ENCODE data around the gene SH3PXD2A. TPM values are rescaled to one million over a fixed set of nuclear protein-coding genes. Genes with fewer than 3 reads are reported as not detected.

SH3PXD2A gene
- total RNA-seq, 2 donors from 2014 or later, result 62.6 to 93.6 TPM

- intact Hi-C loops (cut with DNase I), result no loop called here
- DNase-seq (ENCODE audit: low spot score), result no peak
Measured at GRCh38 chr10:103726637-103727036, 128.7 kb downstream of the SH3PXD2A start.

GRCh38 chr10:103725242-103725641 lies 130.1 kb downstream of the SH3PXD2A start:
- no peak for DNase-seq (ENCODE audit: low spot score)
- intact Hi-C loops (cut with DNase I), result no loop called here

GRCh38 chr10:103724771-103725170 lies 130.6 kb downstream of the SH3PXD2A start:
- intact Hi-C loops (cut with DNase I), result no loop called here
- no peak for DNase-seq (ENCODE audit: low spot score)

GRCh38 chr10:103724074-103724473 lies 131.3 kb downstream of the SH3PXD2A start:
- no peak for DNase-seq (ENCODE audit: low spot score)
- intact Hi-C loops (cut with DNase I), result no loop called here

- intact Hi-C loops (cut with DNase I), result no loop called here
- DNase-seq (ENCODE audit: low spot score), result no peak
Measured at GRCh38 chr10:103723557-103723956, 131.8 kb downstream of the SH3PXD2A start.

GRCh38 chr10:103722632-103723031 lies 132.7 kb downstream of the SH3PXD2A start:
- intact Hi-C loops (cut with DNase I), result no loop called here
- no peak for DNase-seq (ENCODE audit: low spot score)

- no peak for DNase-seq (ENCODE audit: low spot score)
- intact Hi-C loops (cut with DNase I), result no loop called here
Measured at GRCh38 chr10:103720964-103721335, 134.4 kb downstream of the SH3PXD2A start.

- no peak for DNase-seq (ENCODE audit: low spot score)
- intact Hi-C loops (cut with DNase I), result no loop called here
Measured at GRCh38 chr10:103720328-103720963, 134.9 kb downstream of the SH3PXD2A start.

- DNase-seq (ENCODE audit: low spot score), result no peak
- intact Hi-C loops (cut with DNase I), result no loop called here
Measured at GRCh38 chr10:103719036-103719435, 136.3 kb downstream of the SH3PXD2A start.

GRCh38 chr10:103718247-103718620 lies 137.1 kb downstream of the SH3PXD2A start:
- DNase-seq (ENCODE audit: low spot score), result no peak
- intact Hi-C loops (cut with DNase I), result no loop called here

GRCh38 chr10:103717341-103718246 lies 137.8 kb downstream of the SH3PXD2A start:
- intact Hi-C loops (cut with DNase I), result no loop called here
- DNase-seq (ENCODE audit: low spot score), result no peak

- no peak for DNase-seq (ENCODE audit: low spot score)
- intact Hi-C loops (cut with DNase I), result no loop called here
Measured at GRCh38 chr10:103716206-103717160, 138.9 kb downstream of the SH3PXD2A start.

GRCh38 chr10:103715430-103715829 lies 139.9 kb downstream of the SH3PXD2A start:
- intact Hi-C loops (cut with DNase I), result loop anchor here in 1 of 2 donors (2.0 kb wide), 1 partner anchor 143 kb away; no protein-coding TSS in a partner anchor
- no peak for DNase-seq (ENCODE audit: low spot score)

- intact Hi-C loops (cut with DNase I), result loop anchor here (1.0 to 2.0 kb wide), 2 partner anchors 144 to 145 kb away; no protein-coding TSS in a partner anchor
Measured at GRCh38 chr10:103714232-103714891, 141.0 kb downstream of the SH3PXD2A start.

GRCh38 chr10:103713676-103714075 lies 141.7 kb downstream of the SH3PXD2A start:
- DNase-seq (ENCODE audit: low spot score), result no peak
- intact Hi-C loops (cut with DNase I), result loop anchor here (1.0 to 2.0 kb wide), 2 partner anchors 145 to 146 kb away; no protein-coding TSS in a partner anchor

More at GRCh38 chr10:103714232-103714891, 141.0 kb downstream of the SH3PXD2A start:
- DNase-seq (ENCODE audit: low spot score), result no peak

- intact Hi-C loops (cut with DNase I), result no loop called here
- DNase-seq (ENCODE audit: low spot score), result peak; percentile 92
Measured at GRCh38 chr10:103712898-103713498, 142.4 kb downstream of the SH3PXD2A start.

GRCh38 chr10:103712146-103712545 lies 143.2 kb downstream of the SH3PXD2A start:
- intact Hi-C loops (cut with DNase I), result no loop called here

GRCh38 chr10:103711351-103711994 lies 143.9 kb downstream of the SH3PXD2A start:
- DNase-seq (ENCODE audit: low spot score), result peak; percentile 72
- intact Hi-C loops (cut with DNase I), result no loop called here

More at GRCh38 chr10:103712146-103712545, 143.2 kb downstream of the SH3PXD2A start:
- DNase-seq (ENCODE audit: low spot score), result no peak
